ENCODE data around the gene SIM2.

SIM2 gene

DNA sequence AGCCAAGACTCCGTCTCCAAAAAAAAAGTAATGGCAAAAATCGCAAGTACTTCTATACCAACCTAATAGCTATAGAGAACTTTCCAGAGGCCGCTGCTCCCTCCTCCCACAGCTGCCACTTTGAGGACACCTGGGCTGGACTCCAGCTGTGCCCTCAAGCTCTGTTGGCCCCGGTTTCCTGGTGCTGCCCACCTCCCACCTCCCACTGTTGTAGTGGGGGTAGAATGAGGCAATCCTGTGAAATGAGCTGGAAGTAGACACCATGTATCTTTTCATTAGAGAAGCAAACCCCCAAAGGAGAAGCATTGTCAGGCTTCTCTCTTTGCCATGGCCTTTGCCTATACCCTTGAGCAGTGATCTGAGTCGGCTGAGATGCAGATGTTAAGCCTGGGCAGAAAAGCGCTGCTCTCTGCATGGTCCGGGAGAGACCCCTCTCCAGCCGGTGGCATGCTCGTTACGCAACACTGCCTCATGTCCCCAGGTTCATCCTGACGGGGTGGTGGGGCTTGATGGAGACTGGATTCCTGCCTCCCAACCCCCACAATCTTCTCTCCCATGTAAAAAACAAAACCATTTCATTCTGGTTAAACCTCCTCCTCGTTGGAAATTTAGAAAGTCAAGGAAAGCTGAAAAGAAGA lies 39.7 kb downstream of the SIM2 start:
- H3K4me3 ChIP-seq (replicated peaks; ENCODE audit: low read depth, low read length): no peak overlapping the region
- TF ChIP-seq CTCF (IDR thresholded peaks at IDR 0.05; ENCODE audit: low read length, missing control alignments): no peak

DNA sequence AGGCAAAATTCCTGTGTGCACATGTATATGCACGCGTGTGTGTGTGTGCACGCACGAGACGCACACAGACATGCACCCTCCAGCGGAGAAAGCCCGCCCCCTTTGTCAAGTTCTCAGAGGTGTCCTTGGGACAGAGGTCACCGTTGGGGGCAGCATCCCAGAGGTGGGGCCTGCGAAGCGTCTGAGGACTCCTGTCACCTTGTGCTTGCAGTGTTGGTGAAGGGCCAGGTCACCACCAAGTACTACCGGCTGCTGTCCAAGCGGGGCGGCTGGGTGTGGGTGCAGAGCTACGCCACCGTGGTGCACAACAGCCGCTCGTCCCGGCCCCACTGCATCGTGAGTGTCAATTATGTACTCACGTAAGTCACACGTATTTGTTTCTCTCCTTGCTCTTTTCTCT lies 42.6 kb downstream of the SIM2 start:
- H3K4me3 ChIP-seq (replicated peaks; ENCODE audit: low read depth, low read length): no peak overlapping the region
- no peak for TF ChIP-seq CTCF (IDR thresholded peaks at IDR 0.05; ENCODE audit: low read length, missing control alignments)

More for the DNA sequence above, 39.7 kb downstream of the SIM2 start:
- no peak for DNase-seq (ENCODE audit: low read depth)

GRCh38 chr21:36743008-36743407 lies 44.1 kb downstream of the SIM2 start:
- no peak for DNase-seq (ENCODE audit: low read depth)
- TF ChIP-seq CTCF (IDR thresholded peaks at IDR 0.05; ENCODE audit: low read length, missing control alignments): no peak
- no peak overlapping the region for H3K4me3 ChIP-seq (replicated peaks; ENCODE audit: low read depth, low read length)

More for the DNA sequence above, 42.6 kb downstream of the SIM2 start:
- no peak for DNase-seq (ENCODE audit: low read depth)

- DNase-seq (ENCODE audit: low read depth): no peak
- TF ChIP-seq CTCF (IDR thresholded peaks at IDR 0.05; ENCODE audit: low read length, missing control alignments): no peak
- no peak overlapping the region for H3K4me3 ChIP-seq (replicated peaks; ENCODE audit: low read depth, low read length)
Observed at GRCh38 chr21:36743446-36743845, 44.5 kb downstream of the SIM2 start.

- DNase-seq (ENCODE audit: low read depth): no peak
- TF ChIP-seq CTCF (IDR thresholded peaks at IDR 0.05; ENCODE audit: low read length, missing control alignments): no peak
- no peak overlapping the region for H3K4me3 ChIP-seq (replicated peaks; ENCODE audit: low read depth, low read length)
Observed at GRCh38 chr21:36744190-36744559, 45.3 kb downstream of the SIM2 start.

DNA sequence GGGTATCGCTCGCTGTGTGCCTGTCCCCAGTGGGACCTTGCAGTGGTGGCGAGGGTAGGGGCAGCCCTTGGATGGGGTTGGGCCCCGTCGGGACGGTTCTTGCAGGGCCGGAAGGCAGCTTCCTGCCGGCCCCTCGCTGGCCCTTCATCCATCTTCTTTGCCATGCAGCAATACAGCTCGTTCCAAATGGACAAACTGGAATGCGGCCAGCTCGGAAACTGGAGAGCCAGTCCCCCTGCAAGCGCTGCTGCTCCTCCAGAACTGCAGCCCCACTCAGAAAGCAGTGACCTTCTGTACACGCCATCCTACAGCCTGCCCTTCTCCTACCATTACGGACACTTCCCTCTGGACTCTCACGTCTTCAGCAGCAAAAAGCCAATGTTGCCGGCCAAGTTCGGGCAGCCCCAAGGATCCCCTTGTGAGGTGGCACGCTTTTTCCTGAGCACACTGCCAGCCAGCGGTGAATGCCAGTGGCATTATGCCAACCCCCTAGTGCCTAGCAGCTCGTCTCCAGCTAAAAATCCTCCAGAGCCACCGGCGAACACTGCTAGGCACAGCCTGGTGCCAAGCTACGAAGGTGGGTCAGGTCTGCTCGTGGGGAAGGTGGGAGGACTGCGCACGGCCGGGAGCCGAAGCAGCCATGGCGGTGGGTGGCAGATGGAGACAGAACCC lies 45.8 kb downstream of the SIM2 start:
- no peak for DNase-seq (ENCODE audit: low read depth)
- TF ChIP-seq CTCF (IDR thresholded peaks at IDR 0.05; ENCODE audit: low read length, missing control alignments): no peak
- H3K4me3 ChIP-seq (replicated peaks; ENCODE audit: low read depth, low read length): no peak overlapping the region

GRCh38 chr21:36745459-36745858 lies 46.5 kb downstream of the SIM2 start:
- no peak overlapping the region for H3K4me3 ChIP-seq (replicated peaks; ENCODE audit: low read depth, low read length)
- no peak for TF ChIP-seq CTCF (IDR thresholded peaks at IDR 0.05; ENCODE audit: low read length, missing control alignments)
- DNase-seq (ENCODE audit: low read depth): no peak
